Measurements from ENCODE around the gene SLC10A1. TPM values are rescaled to one million over a fixed set of nuclear protein-coding genes. Genes with fewer than 3 reads are reported as not detected.

Gene SLC10A1
- polyA plus RNA-seq, 6 donors from 2014 or later = 0.12 to 0.23 (median 0.16) TPM; not detected in 3

Other genes starting within 250 kb of the SLC10A1 start
- not detected for gene CCDC177, start 222.4 kb downstream of the SLC10A1 start, polyA plus RNA-seq (ENCODE audit: low read depth in 6 of 6)
- gene SUSD6, start 185.6 kb downstream of the SLC10A1 start, polyA plus RNA-seq (ENCODE audit: low read depth in 6 of 6) = 10 to 100 TPM; 16.1 to 22.8 (median 19.4) TPM
- gene SRSF5, start 30.1 kb downstream of the SLC10A1 start, polyA plus RNA-seq (ENCODE audit: low read depth in 6 of 6) = 1,000 to 10,000 TPM in 4 of 6 donors, 100 to 1,000 TPM in 2; 654 to 1,299 (median 1,165) TPM
- not detected for gene SMOC1, start 82.2 kb upstream of the SLC10A1 start, polyA plus RNA-seq (ENCODE audit: low read depth in 6 of 6)